K562 (cell line): ENCODE data around the gene RASSF7. TPM values are rescaled to one million over a fixed set of nuclear protein-coding genes. Genes with fewer than 3 reads are reported as not detected.

Experiments
- ATAC-seq: fragments of 200-7000 bp; cut with Tn5 transposase; 3 replicates; pipeline ENCODE4 v1.9.1; 2020; ENCODE audit warnings: moderate library complexity
- BruUV-seq: library from RNA; stranded (reverse); fragments of 400-500 nt; replicated peaks from 2 replicates; lab custom pipeline; 2021; lab: Mats Ljungman, UMichigan
- CTCF ChIA-PET: fragments of 300-600 bp; formaldehyde crosslinking; extraction: SDS; loops from one replicate; lab custom pipeline; 2021; ENCODE audit warnings: low intra/inter-chr PET ratio; lab: Yijun Ruan, JAX
- POLR2A ChIA-PET: fragments of 300-600, 350-650 bp; sonication (Branson Sonifier 250); formaldehyde crosslinking; extraction: SDS; loops from one replicate; lab custom pipeline; 2021; ENCODE audit warnings: antibody characterized with exemption, inconsistent platforms; lab: Yijun Ruan, JAX
- DNase-seq, 4 experiments: peaks; one replicate each; pipeline versions ENCODE4 v3.0.0 to v3.0.0-alpha.2; 2011 to 2018; ENCODE audit warnings: low spot score in 3 of 4, mixed read lengths in 3 of 4; ENCODE audit errors: extremely low read depth in 1 of 4
- FAIRE-seq: peaks from 2 replicates; lab custom pipeline; 2011; peaks lifted over from hg19 to GRCh38; lab: Jason Lieb, UNC
- H2AFZ ChIP-seq: 2 replicates; pipeline ENCODE4 v1.6.0; 2011; ENCODE audit warnings: low read depth, low read length, control low read depth, inconsistent platforms
- H3K27ac ChIP-seq: fragments of 200-600 bp; 3 replicates; pipeline ENCODE4 v1.8.0; 2011; ENCODE audit warnings: low read depth, mild to moderate bottlenecking, control low read depth, inconsistent platforms, low read length, moderate library complexity, mixed read lengths; ENCODE audit errors: extremely low read depth
- H3K27me3 ChIP-seq, 2 experiments: fragments of 300-600 bp in 1 of 2; 2 replicates in 1 of 2; 3 replicates in 1 of 2; pipeline versions ENCODE4 v1.6.0 to v1.8.0; 2011; ENCODE audit warnings: inconsistent platforms in 2 of 2, low read length in 2 of 2, mild to moderate bottlenecking in 1 of 2, mixed read lengths in 1 of 2, moderate library complexity in 1 of 2; ENCODE audit not compliant: control insufficient read depth in 2 of 2, insufficient read depth in 2 of 2
- H3K36me3 ChIP-seq: fragments of 300-600 bp; 3 replicates; pipeline ENCODE4 v1.8.0; 2011; ENCODE audit warnings: mild to moderate bottlenecking, low read length, inconsistent platforms; ENCODE audit not compliant: control insufficient read depth, insufficient read depth
- H3K4me1 ChIP-seq, 2 experiments: fragments of 200-600 bp in 1 of 2; replicated peaks in 1 of 2; 2 replicates in 1 of 2; 3 replicates in 1 of 2; pipeline versions ENCODE4 v1.5.1 to v1.8.0; 2011; ENCODE audit warnings: inconsistent platforms in 2 of 2, low read length in 2 of 2, mild to moderate bottlenecking in 1 of 2, mixed read lengths in 1 of 2, moderate library complexity in 1 of 2; ENCODE audit not compliant: control insufficient read depth in 2 of 2, insufficient read depth in 2 of 2
- H3K4me2 ChIP-seq: 2 replicates; pipeline ENCODE4 v1.6.1; 2011; ENCODE audit warnings: low read length, control low read depth, inconsistent platforms, mixed read lengths; ENCODE audit not compliant: insufficient read depth
- H3K4me3 ChIP-seq: fragments of 200-600 bp; sonication (generic), shearing (Covaris generic); 2 replicates; pipeline ENCODE4 v1.5.1; 2016; ENCODE audit warnings: control low read depth, inconsistent platforms
- H3K79me2 ChIP-seq: fragments of 200-600 bp; 3 replicates; pipeline ENCODE4 v1.8.0; 2011; ENCODE audit warnings: low read length, inconsistent platforms; ENCODE audit not compliant: control insufficient read depth, insufficient read depth
- H3K9ac ChIP-seq, 2 experiments: 2 replicates each; pipeline versions ENCODE4 v1.6.0 to v1.6.1; 2011; ENCODE audit warnings: low read depth in 2 of 2, low read length in 2 of 2, control low read depth in 1 of 2, inconsistent platforms in 1 of 2, mild to moderate bottlenecking in 1 of 2, mixed read lengths in 1 of 2; ENCODE audit not compliant: insufficient read depth in 1 of 2
- H3K9me1 ChIP-seq: one replicate; pipeline ENCODE4 v1.6.0; 2011; ENCODE audit warnings: inconsistent platforms, mild to moderate bottlenecking, low read length, moderate library complexity; ENCODE audit not compliant: control insufficient read depth, insufficient read depth
- H3K9me3 ChIP-seq: replicated peaks from 2 replicates; pipeline ENCODE4 v1.5.1; 2011; ENCODE audit warnings: low read depth, low read length, inconsistent platforms; ENCODE audit not compliant: control insufficient read depth, insufficient read depth
- H4K20me1 ChIP-seq: replicated peaks from 2 replicates; pipeline ENCODE4 v1.6.1; 2011; ENCODE audit warnings: low read length, inconsistent platforms, mixed read lengths; ENCODE audit not compliant: control insufficient read depth, insufficient read depth
- HDAC3 ChIP-seq: fragments of 450-650 bp; IDR thresholded peaks from 2 replicates; pipeline ENCODE4 v1.6.1; 2018; ENCODE audit warnings: borderline replicate concordance, mild to moderate bottlenecking, moderate library complexity; ENCODE audit not compliant: partially characterized antibody
- HES1 ChIP-seq: fragments of 450-650 bp; IDR thresholded peaks from 2 replicates; pipeline ENCODE4 v1.6.1; 2016; ENCODE audit warnings: low read depth, mild to moderate bottlenecking, moderate library complexity
- ZBTB33 ChIP-seq: sonication (generic); formaldehyde crosslinking; IDR thresholded peaks from 2 replicates; pipeline ENCODE4 v1.8.1; 2023; ENCODE audit warnings: mild to moderate bottlenecking, missing genetic modification reagents
- ZFPM2 ChIP-seq: fragments of 250-450 bp; sonication (Bioruptor Pico); IDR thresholded peaks from 2 replicates; pipeline ENCODE4 v1.5.1; 2022; ENCODE audit warnings: mild to moderate bottlenecking
- ZNF512 ChIP-seq: IDR thresholded peaks from 2 replicates; pipeline ENCODE4 v1.6.1; 2016; ENCODE audit warnings: missing genetic modification characterization, missing compliant biosample characterization
- ZNF780A ChIP-seq: fragments of 250-450 bp; sonication (Bioruptor Pico); IDR thresholded peaks from 2 replicates; pipeline ENCODE4 v1.5.0; 2021; ENCODE audit warnings: mild to moderate bottlenecking
- ZNF830 ChIP-seq: fragments of 250-450 bp; sonication (Bioruptor Pico); IDR thresholded peaks from 2 replicates; pipeline ENCODE4 v1.5.0; 2021; ENCODE audit warnings: mild to moderate bottlenecking
- WGBS: fragments of 100-300 bp; shearing (Covaris generic); methylation state at CpG from one replicate; pipeline ENCODE4 v1.1.6; 2016; ENCODE audit warnings: low coverage, mixed read lengths; ENCODE audit not compliant: insufficient coverage; ENCODE audit errors: missing lambda C conversion rate; 5-methylcytosine and 5-hydroxymethylcytosine counted together
- in situ Hi-C: fragments of 300-500 bp; cut with MboI; formaldehyde crosslinking; loops from 4 replicates; pipeline ENCODE4 v1.15.0; 2018; ENCODE audit warnings: inconsistent platforms, mixed read lengths
- intact Hi-C: fragments of 100-400 bp; cut with micrococcal nuclease; formaldehyde crosslinking; loops from 2 replicates; pipeline ENCODE4 v1.14.2; 2022
- polyA plus RNA-seq, 8 experiments: library from polyadenylated mRNA; depleted of rRNA in 4 of 8; stranded (reverse) in 5 of 8; unstranded in 3 of 8; fragments of >200 nt; fragmentation: Nextera tagmentation in 2 of 8; fragmentation: Illumina TruSeq in 1 of 8; extraction: Ambion mirVana in 2 of 8; extraction: Trizol in 1 of 8; gene quantifications; 2 replicates each; pipeline versions ENCODE4 v1.2.1 to v1.2.3, GENCODE V29; 2011 to 2014; ENCODE audit warnings: inconsistent platforms in 1 of 8, missing spikeins in 1 of 8
- total RNA-seq, 7 experiments: library from RNA; depleted of rRNA in 6 of 7; stranded (reverse); fragments of >200 nt in 6 of 7; fragmentation: Illumina TruSeq in 2 of 7; extraction: Trizol in 2 of 7; gene quantifications; 2 replicates each; pipeline versions ENCODE4 v1.2.1 to v1.2.3, GENCODE V29; 2011 to 2021; ENCODE audit warnings: low replicate concordance in 1 of 7

Gene RASSF7
- total and polyA plus RNA-seq, 9 of the 15 experiments (the other 6 are each of a cell fraction or from before 2014, with no cell fraction given), result 0.41 to 45.2 (median 18.6) TPM

DNA sequence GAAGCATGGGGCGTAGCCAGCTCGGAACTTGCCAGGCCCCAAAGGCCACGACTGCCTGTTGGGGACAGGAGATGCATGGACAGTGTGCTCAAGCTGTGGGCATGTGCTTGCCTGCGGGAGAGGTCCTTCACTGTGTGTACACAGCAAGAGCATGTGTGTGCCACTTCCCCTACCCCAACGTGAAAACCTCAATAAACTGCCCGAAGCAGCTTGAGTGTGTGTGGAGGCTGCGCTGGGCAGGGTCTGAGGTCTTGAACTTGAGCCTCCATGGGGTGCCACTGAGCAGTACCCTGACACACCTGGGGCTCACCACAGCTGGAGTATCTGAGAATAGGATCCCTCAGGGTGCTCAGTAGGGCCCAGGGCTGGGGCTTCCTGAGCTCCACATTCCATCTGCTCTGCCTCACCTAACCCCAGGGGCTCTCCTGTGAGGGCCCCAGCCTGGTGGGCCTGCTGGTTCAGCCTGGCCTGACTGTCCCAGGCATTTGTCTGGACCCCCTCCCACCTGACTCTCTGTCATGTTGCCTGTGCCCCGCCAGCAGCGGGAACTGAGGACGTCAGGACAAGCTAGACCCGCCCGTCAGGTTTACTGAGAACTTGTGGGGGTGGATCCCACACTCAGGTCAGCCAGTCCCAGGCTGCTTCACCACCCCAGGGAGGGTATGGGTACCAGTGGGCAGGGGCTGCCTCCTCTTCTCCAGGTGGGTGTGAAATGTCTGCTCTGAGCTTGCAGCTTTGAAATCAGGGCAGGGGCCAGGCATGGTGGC is 3.2 kb downstream of the RASSF7 start:
- in situ Hi-C loops, result no loop called here
- Histone ChIP-seq H2AFZ (no peak overlapping the region), H3K4me1 (peaks cover 33 to 83% of the 10 kb centered on the region in 2 experiments), H3K9ac (peak overlapping the region in 1 of 2 experiments; percentile 9; a peak in 2 of 4 replicates), H3K79me2 (peaks cover 51% of the 10 kb centered on the region), H3K27ac (no peak overlapping the region; the same call in 2 of the 3 replicates), H3K27me3 (no peaks in the 10 kb centered on the region), H3K9me1 (peaks cover 2% of the 10 kb centered on the region), H3K4me2 (no peak overlapping the region), H3K4me3 (no peak overlapping the region), H3K9me3 (no peaks in the 10 kb centered on the region), H4K20me1 (0 out of 2 replicates have a peak, but pooled peaks cover 5% of the 10 kb centered on the region), H3K36me3 (peaks cover 33% of the 10 kb centered on the region; the same call in 2 of the 3 replicates)
- ATAC-seq, result no peak
- intact Hi-C loops, result loop anchor here (10.0 kb wide), 1 partner anchor 231 kb away; the partner anchor contains the start of genes CEND1 and SLC25A22
- no TSS peak for BruUV-seq
- no peak for DNase-seq
- ChIA-PET POLR2A (interaction anchor here (0.6 to 1.5 kb wide), 3 partner anchors 9 to 132 kb away, joined by 3 to 4 read pairs (median 3); partner anchors contain the start of gene TMEM80), CTCF (no interaction called here)
- WGBS, result 85% methylated on average over 12 of the region's 12 CpGs
- no peak for TF ChIP-seq ZNF780A
- no peak for TF ChIP-seq ZNF512 (tag)
- peak; percentile 57 for TF ChIP-seq ZBTB33 (CRISPR knock-in tag)
- TF ChIP-seq HES1, result no peak
- no peak for TF ChIP-seq ZFPM2 (CRISPR knock-in tag)
- no peak for TF ChIP-seq ZNF830 (CRISPR knock-in tag)
- no peak for TF ChIP-seq HDAC3
- no peak for FAIRE-seq
